A549 (cell line): ENCODE results near the gene C19orf12. TPM values are rescaled to one million over a fixed set of nuclear protein-coding genes. Genes with fewer than 3 reads are reported as not detected.

Source experiments
- ATAC-seq, 2 experiments: fragments of 200-7000 bp in 1 of 2; fragments of >200 bp in 1 of 2; cut with Nextera tagmentation in 1 of 2; cut with Tn5 transposase in 1 of 2; 3 replicates each; pipeline versions ENCODE4 v1.8.0 to v1.9.1; 2018 to 2020; ENCODE audit warnings: mild to moderate bottlenecking in 1 of 2, moderate library complexity in 1 of 2
- CTCF ChIA-PET: fragments of 300-600 bp; sonication (Branson Sonifier 250); formaldehyde crosslinking; extraction: SDS; loops from one replicate; lab custom pipeline; 2021; ENCODE audit warnings: antibody characterized with exemption, inconsistent platforms; lab: Yijun Ruan, JAX
- POLR2A ChIA-PET: fragments of 350-600 bp; formaldehyde crosslinking; extraction: SDS; loops from one replicate; lab custom pipeline; 2021; ENCODE audit warnings: antibody characterized with exemption, inconsistent platforms; lab: Yijun Ruan, JAX
- DNase-seq, 2 experiments: peaks; one replicate each; pipeline versions ENCODE4 v3.0.0 to v3.0.0-alpha.2; 2011 to 2016; ENCODE audit warnings: low read depth in 1 of 2, low spot score in 1 of 2
- FAIRE-seq: peaks from 2 replicates; lab custom pipeline; 2011; peaks lifted over from hg19 to GRCh38; lab: Jason Lieb, UNC
- H3K27ac ChIP-seq, 2 experiments: fragments of >200 bp; sonication (Bioruptor Twin); formaldehyde crosslinking; 3 replicates each; pipeline ENCODE4 v1.5.1; 2016 to 2017
- H3K4me1 ChIP-seq: fragments of >200 bp; sonication (Bioruptor Twin); formaldehyde crosslinking; 3 replicates; pipeline ENCODE4 v1.6.1; 2016
- H3K4me2 ChIP-seq: fragments of >200 bp; sonication (Bioruptor Twin); formaldehyde crosslinking; 3 replicates; pipeline ENCODE4 v1.6.1; 2016
- H3K4me3 ChIP-seq: fragments of >200 bp; sonication (Bioruptor Twin); formaldehyde crosslinking; 3 replicates; pipeline ENCODE4 v1.5.1; 2016
- H3K9me3 ChIP-seq: fragments of >200 bp; sonication (Bioruptor Twin); formaldehyde crosslinking; 3 replicates; pipeline ENCODE4 v1.6.1; 2016
- BCL3 ChIP-seq: fragments of >200 bp; sonication (Bioruptor Twin); formaldehyde crosslinking; IDR thresholded peaks from 3 replicates; pipeline ENCODE4 v1.6.1; 2016
- BHLHE40 ChIP-seq: IDR thresholded peaks from 2 replicates; pipeline ENCODE4 v1.6.1; 2012; ENCODE audit warnings: low read depth, low read length, inconsistent platforms
- CBX2 ChIP-seq: fragments of 200-600 bp; sonication (generic); IDR thresholded peaks from 2 replicates; pipeline ENCODE4 v1.6.1; 2016; ENCODE audit warnings: low read depth, mild to moderate bottlenecking, borderline replicate concordance
- CBX8 ChIP-seq: fragments of 200-600 bp; sonication (generic); IDR thresholded peaks from 2 replicates; pipeline ENCODE4 v1.6.1; 2016
- CEBPB ChIP-seq, 2 experiments: fragments of >200 bp in 1 of 2; sonication (Bioruptor Twin) in 1 of 2; formaldehyde crosslinking in 1 of 2; IDR thresholded peaks; 2 replicates each; pipeline ENCODE4 v1.6.1; 2012 to 2016
- CTCF ChIP-seq: fragments of >200 bp; sonication (Bioruptor Twin); formaldehyde crosslinking; IDR thresholded peaks from 3 replicates; pipeline ENCODE4 v1.5.1; 2016
- EHMT2 ChIP-seq: fragments of 200-600 bp; sonication (generic); IDR thresholded peaks from 2 replicates; pipeline ENCODE4 v1.6.1; 2016; ENCODE audit warnings: antibody characterized with exemption, low read depth, mild to moderate bottlenecking, moderate library complexity
- EP300 ChIP-seq, 2 experiments: fragments of >200 bp; sonication (Bioruptor Twin); formaldehyde crosslinking; IDR thresholded peaks; 2 replicates in 1 of 2; 3 replicates in 1 of 2; pipeline ENCODE4 v1.6.1; 2016 to 2017
- FOSL2 ChIP-seq, 2 experiments: fragments of 450-650 bp in 1 of 2; fragments of >200 bp in 1 of 2; sonication (Bioruptor Twin) in 1 of 2; formaldehyde crosslinking; IDR thresholded peaks; 2 replicates each; pipeline versions ENCODE4 v1.5.0 to v1.6.1; 2016 to 2020; ENCODE audit warnings: mild to moderate bottlenecking in 1 of 2, moderate library complexity in 1 of 2
- GATA3 ChIP-seq: IDR thresholded peaks from 2 replicates; pipeline ENCODE4 v1.6.1; 2012; ENCODE audit warnings: borderline replicate concordance
- HDAC2 ChIP-seq: fragments of 200-600 bp; sonication (generic); IDR thresholded peaks from 2 replicates; pipeline ENCODE4 v1.6.1; 2016
- HMGXB4 ChIP-seq: fragments of 250-450 bp; sonication (Bioruptor Pico); IDR thresholded peaks from 2 replicates; pipeline ENCODE4 v1.5.0; 2021; ENCODE audit warnings: mild to moderate bottlenecking, moderate library complexity, borderline replicate concordance
- NFE2L2 ChIP-seq: fragments of 150-350 bp; conservative IDR thresholded peaks from 2 replicates; pipeline ENCODE4 v1.6.1; 2014; ENCODE audit warnings: low read length
- POLR2A ChIP-seq: IDR thresholded peaks from 2 replicates; pipeline ENCODE4 v1.6.1; 2012; ENCODE audit warnings: mild to moderate bottlenecking, low read length
- RAD21 ChIP-seq, 2 experiments: fragments of >200 bp in 1 of 2; sonication (Bioruptor Twin) in 1 of 2; formaldehyde crosslinking in 1 of 2; IDR thresholded peaks in 1 of 2; conservative IDR thresholded peaks in 1 of 2; 2 replicates in 1 of 2; 3 replicates in 1 of 2; pipeline ENCODE4 v1.6.1; 2012 to 2018; ENCODE audit warnings: inconsistent platforms in 1 of 2
- REST ChIP-seq: fragments of 200-600 bp; sonication (generic); IDR thresholded peaks from 2 replicates; pipeline ENCODE4 v1.6.1; 2016; ENCODE audit warnings: antibody characterized with exemption, mild to moderate bottlenecking, moderate library complexity
- TFCP2L1 ChIP-seq: fragments of 250-450 bp; sonication (Bioruptor Pico); IDR thresholded peaks from 2 replicates; pipeline ENCODE4 v1.5.0; 2021; ENCODE audit warnings: mild to moderate bottlenecking
- TP53 ChIP-seq: fragments of 250-450 bp; sonication (Bioruptor Pico); IDR thresholded peaks from 2 replicates; pipeline ENCODE4 v1.5.0; 2021; ENCODE audit warnings: mild to moderate bottlenecking, moderate library complexity
- WGBS: methylation state at CpG from one replicate; pipeline ENCODE4 v1.1.6; 2017; ENCODE audit errors: missing lambda C conversion rate; 5-methylcytosine and 5-hydroxymethylcytosine counted together
- polyA plus RNA-seq, 4 experiments: library from polyadenylated mRNA; depleted of rRNA in 3 of 4; stranded (reverse); fragments of >200 nt; fragmentation: RNase III in 1 of 4; extraction: RNeasy Plus Mini Kit Qiagen cat#74134 plus additional on column Dnase treatment in 1 of 4; gene quantifications; 2 replicates in 3 of 4; 3 replicates in 1 of 4; pipeline ENCODE4 v1.2.3, GENCODE V29; 2011 to 2017

C19orf12 gene
- polyA plus RNA-seq, 2 of the 4 experiments (the other 2 are of a cell fraction), result 34.3 to 35.2 TPM

GRCh38 chr19:29750001-29750400 is 34.9 kb upstream of the C19orf12 start:
- CTCF ChIA-PET, result interaction anchor here (0.7 to 16.1 kb wide), 6 partner anchors 11 to 899 kb away, joined by 3 to 243 read pairs (median 22); no protein-coding TSS in a partner anchor
- H3K27ac ChIP-seq, result no peak overlapping the region
- no peak for DNase-seq
- POLR2A ChIA-PET, result interaction anchor here (1.2 to 1.5 kb wide), 2 partner anchors 34 to 144 kb away, joined by 3 to 5 read pairs; partner anchors contain the start of gene POP4
- H3K4me3 ChIP-seq, result no peak overlapping the region
- no peaks in the 10 kb centered on the region for H3K9me3 ChIP-seq
- WGBS, result 73% methylated on average over 5 of the region's 5 CpGs
- no peak for ATAC-seq
- FAIRE-seq, result peak; percentile 86
- TF ChIP-seq CEBPB (IDR thresholded peaks at IDR 0.05) (no peak), REST (no peak), RAD21 (conservative IDR thresholded peaks at IDR 0.05 in 1 of 2, IDR thresholded peaks at IDR 0.05 in 1 of 2) (no peak), TP53 (CRISPR knock-in tag) (no peak), CTCF (no peak), NFE2L2 (no peak), POLR2A (no peak), CBX8 (no peak), CBX2 (no peak), EHMT2 (no peak), GATA3 (no peak), TFCP2L1 (CRISPR knock-in tag) (no peak), HDAC2 (no peak), BCL3 (no peak), EP300 (IDR thresholded peaks at IDR 0.05) (no peak), FOSL2 (IDR thresholded peaks at IDR 0.05) (no peak), FOSL2 (CRISPR knock-in tag; IDR thresholded peaks at IDR 0.05) (no peak), HMGXB4 (CRISPR knock-in tag) (no peak), BHLHE40 (no peak)
- no peak overlapping the region for H3K4me2 ChIP-seq
- H3K4me1 ChIP-seq, result no peaks in the 10 kb centered on the region
